Measurements from ENCODE around the gene EDN1.
"Not testable (repeated sequence)": the region's sequence is repeated elsewhere in the genome, so short reads cannot be mapped to it uniquely, and the experiment has no call there.

EDN1 gene

DNA sequence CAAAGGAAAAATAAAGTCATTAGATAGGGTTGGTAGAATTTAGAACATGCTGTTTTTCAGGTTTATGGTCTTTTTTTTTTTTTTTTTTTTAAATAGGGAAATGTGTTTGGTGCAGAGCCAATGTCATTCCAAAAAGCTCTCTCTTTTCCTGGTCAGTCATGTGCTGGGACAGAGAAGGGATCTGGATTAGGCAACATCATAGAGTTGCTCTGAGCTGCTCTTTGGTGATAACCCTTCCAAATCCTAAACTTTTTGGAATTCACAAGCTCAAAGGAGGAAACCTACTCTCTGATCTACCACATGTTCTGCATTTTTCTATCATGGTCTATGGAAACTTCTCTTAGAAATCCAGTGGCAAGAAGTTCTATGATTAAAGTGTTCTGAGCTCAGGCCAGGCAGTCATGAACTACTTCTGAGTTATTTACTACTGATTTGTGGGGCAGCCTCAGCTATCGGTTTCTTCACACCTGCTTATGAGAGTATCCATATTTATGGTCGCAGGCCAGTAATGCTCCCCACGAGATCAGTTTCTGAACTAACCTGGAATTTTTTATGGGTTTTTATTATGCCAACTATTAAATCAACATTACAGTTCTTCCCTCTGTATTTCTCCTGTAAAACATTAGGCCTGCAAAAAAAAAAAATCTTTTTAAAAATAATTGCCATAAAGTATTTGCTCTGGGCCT, 4.8 kb downstream of the EDN1 start:
- no peak for DNase-seq (ENCODE audit: low spot score)

DNA sequence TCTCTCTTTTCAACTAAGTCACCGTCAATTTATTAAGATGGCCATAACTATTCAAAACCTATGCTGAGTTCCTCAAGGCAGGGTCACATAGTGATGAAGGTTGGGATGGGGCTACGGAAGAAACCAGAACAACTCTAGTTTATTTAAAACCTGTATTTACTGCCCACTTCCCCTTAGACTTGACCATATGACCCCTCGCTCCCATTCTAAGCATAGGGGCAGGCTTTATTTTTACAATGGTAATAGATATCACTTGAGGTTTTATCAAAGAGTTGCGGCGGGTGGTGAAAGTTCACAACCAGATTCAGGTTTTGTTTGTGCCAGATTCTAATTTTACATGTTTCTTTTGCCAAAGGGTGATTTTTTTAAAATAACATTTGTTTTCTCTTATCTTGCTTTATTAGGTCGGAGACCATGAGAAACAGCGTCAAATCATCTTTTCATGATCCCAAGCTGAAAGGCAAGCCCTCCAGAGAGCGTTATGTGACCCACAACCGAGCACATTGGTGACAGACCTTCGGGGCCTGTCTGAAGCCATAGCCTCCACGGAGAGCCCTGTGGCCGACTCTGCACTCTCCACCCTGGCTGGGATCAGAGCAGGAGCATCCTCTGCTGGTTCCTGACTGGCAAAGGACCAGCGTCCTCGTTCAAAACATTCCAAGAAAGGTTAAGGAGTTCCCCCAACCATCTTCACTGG, 5.5 kb downstream of the EDN1 start:
- no peak for DNase-seq (ENCODE audit: low spot score)

DNA sequence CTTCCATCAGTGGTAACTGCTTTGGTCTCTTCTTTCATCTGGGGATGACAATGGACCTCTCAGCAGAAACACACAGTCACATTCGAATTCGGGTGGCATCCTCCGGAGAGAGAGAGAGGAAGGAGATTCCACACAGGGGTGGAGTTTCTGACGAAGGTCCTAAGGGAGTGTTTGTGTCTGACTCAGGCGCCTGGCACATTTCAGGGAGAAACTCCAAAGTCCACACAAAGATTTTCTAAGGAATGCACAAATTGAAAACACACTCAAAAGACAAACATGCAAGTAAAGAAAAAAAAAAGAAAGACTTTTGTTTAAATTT, 6.1 kb downstream of the EDN1 start:
- no peak for DNase-seq (ENCODE audit: low spot score)

DNA sequence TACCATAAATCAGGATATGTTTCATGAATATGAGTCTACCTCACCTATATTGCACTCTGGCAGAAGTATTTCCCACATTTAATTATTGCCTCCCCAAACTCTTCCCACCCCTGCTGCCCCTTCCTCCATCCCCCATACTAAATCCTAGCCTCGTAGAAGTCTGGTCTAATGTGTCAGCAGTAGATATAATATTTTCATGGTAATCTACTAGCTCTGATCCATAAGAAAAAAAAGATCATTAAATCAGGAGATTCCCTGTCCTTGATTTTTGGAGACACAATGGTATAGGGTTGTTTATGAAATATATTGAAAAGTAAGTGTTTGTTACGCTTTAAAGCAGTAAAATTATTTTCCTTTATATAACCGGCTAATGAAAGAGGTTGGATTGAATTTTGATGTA, 6.4 kb downstream of the EDN1 start:
- no peak for DNase-seq (ENCODE audit: low spot score)

DNA sequence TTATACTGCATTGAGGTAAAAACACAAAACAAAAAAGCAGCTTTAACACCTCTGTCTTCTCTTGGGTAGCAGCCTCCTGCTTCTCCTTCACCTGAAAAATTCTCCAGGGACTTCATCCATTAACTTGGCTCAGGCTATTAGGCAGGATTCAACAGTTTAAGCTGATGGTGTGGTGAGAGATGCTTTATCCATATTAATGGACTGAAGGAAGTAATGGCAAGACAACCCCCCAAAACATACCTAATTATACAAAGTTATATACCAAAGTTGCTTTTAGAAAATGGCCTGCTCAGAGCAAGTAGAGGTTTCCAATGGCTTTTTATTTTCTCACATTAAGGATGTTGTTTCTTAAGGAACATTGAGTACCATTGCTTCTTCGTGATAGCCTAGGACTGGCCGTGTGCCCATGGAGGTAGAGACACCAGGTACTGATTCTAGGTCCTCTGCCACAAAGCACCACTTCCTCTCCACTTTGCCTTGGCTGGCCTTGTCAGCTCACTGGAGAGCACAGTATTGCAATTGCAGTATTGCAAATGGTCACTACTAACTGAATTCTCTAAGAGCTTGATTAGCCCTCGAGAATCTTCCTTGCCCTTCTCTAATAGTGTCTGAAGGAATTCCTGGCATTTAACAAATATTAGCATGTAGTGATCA, 7.3 kb downstream of the EDN1 start:
- no peak for DNase-seq (ENCODE audit: low spot score)

DNA sequence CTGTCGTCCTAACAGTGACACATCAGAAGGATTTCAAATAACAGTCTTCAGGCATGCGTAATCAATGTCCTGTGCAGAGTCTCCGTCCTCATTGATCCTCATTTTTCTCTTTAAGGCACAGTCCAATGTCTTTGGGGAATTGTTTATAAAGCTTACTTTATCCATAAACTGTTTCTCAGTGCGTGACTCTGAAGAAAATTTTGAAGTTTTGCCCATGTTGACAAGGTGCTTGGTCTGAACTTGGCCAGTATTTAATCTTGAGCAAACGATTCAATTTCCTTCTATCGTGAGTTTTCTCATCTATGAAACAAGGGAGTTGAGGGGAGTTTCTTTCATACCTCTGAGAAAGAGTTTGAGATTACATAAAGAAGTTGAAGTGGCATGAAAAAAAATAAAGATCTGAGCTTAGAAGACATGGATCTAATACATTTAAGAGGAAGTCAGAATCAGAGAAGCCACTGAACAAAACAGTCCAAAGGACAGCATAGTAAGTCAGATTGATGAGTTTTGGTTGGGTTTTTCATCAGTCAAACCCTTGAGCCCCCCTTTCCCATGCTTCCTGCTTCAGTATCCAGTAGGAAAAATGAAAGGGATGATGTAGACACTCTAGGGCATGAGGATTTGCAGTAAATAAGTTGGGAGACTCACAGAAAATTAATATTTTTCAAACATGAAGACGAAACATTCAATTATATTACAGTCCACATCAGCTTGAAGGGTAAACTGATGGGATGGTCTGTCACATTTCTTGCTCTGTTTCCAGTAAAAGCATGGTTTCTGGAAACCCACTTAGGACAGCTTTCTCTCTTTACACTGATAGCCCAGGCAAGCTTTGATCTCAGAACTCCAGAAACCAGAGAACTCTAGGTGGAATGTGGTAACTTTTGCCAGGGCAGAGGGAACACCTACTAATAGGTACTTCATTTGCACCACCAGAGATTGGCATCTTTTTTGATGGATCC, 8.1 kb downstream of the EDN1 start:
- DNase-seq (ENCODE audit: low spot score), result no peak

DNA sequence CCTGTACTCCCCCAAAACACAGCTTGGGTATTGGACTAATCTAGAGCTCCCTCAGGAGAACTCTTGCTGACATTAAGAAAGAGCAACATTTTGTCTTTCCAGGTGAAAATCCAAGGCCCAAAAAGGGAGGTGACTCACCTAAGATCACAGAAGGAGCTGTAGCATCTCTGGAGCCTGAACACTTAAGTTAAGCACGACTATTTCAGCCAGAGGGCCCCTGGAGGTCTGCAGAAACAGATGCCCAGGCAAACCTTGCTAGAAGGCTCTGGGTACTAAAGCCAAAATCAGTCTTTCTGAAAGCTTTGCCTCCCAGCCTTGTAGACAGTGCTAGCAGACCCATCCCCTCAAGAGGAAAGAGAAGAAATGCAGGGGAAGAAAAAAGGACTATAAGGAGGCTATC, 8.8 kb downstream of the EDN1 start:
- DNase-seq (ENCODE audit: low spot score), result no peak

DNA sequence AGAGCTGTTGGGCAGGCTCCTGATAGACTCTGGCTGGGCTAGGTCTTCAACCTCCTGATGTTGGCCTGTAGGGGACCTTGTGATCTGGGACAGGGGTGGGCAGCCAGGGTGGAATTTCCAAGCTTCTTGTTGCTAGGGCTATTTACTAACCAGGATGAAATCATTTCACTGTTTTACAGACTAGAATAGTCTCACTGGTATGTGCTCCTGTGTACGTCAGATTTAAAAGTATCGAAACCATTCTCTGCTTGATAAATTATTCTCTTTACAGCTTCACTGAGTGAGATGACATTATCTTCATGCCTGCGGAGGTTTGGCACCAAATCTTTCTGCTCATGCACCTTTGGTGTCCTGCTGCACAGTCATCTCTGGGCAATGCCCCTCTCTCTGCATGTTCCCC, 10.9 kb downstream of the EDN1 start:
- no peak for DNase-seq (ENCODE audit: low spot score)

DNA sequence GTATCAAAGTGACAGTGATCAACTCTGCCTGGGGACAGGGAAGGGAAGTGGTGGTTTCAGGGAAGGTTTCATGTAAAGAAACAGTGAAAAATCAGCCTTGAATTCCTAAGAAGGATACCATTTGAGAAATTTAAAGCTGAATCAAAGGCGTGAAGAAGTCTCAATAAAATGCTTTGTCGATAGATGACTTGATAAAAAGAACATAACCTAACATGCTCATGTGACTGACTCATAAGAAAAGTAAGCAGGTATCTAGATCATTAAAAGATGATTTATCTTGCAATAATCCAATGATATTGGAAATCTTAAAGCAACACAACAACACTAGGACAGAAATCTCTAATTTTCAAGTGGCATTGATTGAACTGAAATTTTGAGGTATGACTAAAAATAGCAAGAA, 14.3 kb downstream of the EDN1 start:
- no peak for DNase-seq (ENCODE audit: low spot score)

DNA sequence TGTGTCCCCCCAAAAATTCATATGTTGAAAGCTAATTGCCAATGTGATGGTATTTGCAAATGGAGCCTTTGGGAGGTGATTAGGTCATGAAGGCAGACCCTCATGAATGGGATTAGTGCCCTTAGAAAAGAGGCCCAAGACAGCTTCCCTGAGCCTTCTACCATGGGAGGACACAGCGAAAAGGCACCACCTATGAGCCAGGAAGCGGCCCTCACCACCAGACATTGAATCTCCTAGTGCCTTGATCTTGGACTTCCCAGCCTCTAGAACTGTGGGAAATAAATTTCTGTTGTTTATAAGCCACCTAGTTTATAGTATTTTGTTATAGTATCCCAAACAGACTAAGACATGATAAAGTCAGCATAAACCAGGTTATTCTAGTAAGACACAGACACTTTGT, 18.9 kb downstream of the EDN1 start:
- no peak for DNase-seq (ENCODE audit: low spot score)

DNA sequence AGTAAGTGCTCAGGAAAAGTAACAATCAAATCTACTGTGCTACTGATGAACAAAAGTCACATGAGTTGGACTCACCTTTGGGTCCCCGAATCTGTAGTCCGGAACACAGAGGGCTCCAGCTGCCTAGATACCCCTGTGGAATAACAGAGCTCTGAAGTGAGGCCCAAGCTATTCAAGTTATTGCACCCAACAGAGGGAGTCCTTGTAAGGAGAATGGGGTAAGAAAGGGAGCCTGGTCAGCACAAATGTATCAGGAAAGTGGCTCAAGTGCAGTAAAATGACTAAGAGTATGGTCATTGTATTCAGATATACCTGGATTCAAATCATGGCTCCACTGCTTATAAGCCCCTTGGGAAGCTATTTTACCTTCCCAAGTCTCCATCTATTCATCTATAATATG, 20.9 kb downstream of the EDN1 start:
- no peak for DNase-seq (ENCODE audit: low spot score)

DNA sequence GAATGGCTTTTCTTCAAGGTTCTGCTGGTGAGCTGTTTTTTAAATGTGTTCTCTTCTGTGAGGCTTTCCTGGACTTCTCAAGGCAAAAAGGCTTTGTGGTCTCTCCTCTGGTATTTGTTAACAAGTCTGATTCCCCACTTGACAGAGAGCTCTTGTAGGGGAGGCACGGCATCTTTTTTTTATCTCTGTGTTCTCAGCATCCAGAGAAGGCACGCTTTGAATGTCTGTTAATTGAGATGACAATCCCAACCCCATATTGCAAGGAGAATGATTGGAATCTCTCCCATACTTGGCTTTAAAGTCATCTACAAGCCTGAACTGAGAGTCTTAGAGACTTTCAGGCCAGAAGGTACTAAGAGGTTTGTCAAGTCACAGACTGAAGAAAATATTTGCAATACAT, 22.6 kb downstream of the EDN1 start:
- DNase-seq (ENCODE audit: low spot score), result no peak

DNA sequence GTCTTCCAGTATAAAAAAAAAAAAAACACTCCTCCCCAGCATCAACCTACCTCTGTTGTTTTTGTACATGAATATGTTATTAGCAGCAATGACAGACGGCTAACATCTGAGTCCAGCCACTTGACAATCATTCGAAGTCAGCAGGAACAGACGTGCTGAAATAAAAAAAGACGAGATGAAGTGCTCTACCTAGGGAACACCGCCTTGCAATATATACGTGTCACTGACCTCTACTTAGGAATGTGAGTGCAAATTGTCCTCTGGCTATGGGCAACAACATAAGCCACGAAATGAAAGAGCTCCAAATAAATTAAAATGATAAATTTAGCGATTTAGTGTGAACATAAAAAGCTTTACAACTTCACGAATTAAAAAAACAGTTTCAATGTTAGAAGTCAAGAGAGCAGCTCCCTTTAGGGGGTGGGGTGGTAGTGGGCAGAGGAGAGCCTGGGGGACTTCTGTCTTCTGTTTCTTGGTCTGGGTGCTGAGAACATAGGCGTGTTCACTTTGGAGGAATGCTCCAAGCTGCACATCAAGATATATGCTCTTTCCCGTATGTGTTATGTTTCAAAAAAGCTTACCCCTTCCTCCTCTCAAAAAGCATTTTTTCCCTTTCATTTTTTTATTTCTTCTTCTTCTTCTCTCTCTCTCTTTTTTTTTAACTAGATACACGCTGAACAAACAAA, 23.3 kb downstream of the EDN1 start:
- DNase-seq (ENCODE audit: low spot score), result no peak

DNA sequence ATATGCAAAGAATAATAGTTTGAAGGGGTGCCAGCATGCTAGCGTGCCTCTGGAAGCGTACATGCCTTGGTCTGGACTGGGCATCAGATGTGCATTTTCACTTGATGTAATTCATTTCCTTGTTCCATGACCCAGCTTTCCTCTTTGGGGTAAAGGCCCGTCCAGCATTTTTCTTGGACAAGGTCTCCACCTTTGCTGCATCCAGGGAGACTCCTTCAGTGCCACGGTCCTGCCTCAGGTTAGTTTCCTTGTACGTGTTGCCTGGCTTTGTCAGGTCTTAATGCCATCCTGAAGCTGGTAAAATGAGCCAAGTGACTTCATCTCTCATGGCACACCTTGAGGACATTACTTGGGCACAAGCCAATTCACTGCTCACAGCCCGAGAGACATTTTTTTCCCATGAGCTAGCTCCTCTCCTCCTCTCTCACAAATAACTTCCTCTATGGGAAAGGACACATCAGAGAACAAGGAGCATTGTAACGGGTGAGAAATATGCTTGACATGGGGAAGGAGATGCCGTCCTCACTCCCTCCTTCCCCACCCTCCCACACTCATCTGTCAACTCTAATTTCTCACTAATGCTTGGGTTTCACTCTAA, 23.9 kb downstream of the EDN1 start:
- DNase-seq (ENCODE audit: low spot score), result no peak

DNA sequence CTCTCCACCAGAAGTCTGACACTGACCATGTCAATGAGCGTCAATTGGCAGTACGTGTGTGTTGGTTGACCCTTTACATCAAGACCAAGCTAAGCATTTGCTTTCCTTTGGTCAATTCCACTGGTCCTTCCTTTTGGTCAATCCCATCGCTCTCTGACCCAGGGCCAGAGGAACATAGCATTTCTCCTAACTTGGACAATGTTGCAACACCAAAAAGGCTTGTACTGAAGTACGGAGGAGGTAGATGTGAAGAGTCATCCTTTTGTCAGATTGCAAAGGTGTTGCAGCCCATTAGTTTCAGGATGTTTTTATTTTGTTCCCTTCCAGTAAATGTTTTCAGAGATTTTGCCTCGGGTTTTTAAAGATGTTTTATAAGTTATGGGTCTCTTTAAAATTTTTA, 24.6 kb downstream of the EDN1 start:
- DNase-seq (ENCODE audit: low spot score), result no peak

DNA sequence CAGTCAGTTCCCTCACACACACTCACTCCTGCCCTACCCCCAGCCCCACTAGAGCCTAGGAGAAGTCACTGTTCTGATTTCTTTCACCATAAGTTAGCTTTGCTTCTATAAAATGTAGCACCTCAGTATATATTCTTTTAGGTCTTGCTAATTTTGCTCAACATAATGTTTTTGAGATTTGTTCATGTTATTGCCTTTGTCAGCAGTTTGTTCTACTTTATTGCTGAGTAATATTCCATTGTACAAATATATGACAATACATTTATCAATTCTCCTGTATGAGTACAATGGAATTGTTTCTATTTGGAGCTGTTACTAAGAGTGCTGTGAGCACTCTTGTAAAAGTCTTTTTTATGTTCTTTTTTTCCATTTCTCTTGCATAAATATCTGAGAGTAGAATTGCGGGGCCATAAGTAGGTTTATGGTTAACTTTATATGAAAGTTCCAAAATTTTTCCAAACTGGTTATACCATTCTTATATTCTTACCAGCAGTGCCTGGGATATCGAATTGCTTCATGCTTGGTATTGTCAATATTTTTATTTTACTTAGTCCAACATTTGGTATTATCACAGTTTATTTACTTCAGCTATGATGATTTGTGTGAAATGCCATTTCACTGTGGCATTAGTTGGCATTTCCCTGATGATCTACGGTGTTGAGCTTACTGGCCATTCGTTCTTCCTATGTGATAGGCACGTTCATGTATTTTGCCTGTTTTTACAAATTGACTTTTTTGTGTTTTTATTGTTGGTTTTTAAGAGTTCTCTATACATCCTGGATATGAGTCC, 25.3 kb downstream of the EDN1 start:
- no peak for DNase-seq (ENCODE audit: low spot score)

DNA sequence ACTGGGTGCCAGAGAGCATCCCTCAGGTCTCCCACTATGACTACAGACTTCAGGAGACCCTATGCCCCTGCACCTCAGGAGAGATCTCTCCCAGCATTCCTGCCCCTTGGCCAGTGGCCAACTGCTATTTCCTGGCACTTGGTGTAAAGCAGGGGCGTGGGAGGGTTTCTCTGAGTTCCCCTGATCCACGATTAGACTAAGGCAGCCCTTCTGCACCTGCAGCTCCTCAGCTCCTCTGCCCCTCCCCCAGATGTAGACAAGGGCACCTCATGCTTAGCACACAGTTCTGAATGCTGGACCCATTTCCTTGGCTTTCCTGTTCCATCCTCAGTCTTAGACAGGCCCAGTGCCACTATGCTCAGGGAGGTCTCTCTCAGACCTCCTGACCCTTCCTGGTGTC, 28.6 kb downstream of the EDN1 start:
- DNase-seq (ENCODE audit: low spot score), result no peak

DNA sequence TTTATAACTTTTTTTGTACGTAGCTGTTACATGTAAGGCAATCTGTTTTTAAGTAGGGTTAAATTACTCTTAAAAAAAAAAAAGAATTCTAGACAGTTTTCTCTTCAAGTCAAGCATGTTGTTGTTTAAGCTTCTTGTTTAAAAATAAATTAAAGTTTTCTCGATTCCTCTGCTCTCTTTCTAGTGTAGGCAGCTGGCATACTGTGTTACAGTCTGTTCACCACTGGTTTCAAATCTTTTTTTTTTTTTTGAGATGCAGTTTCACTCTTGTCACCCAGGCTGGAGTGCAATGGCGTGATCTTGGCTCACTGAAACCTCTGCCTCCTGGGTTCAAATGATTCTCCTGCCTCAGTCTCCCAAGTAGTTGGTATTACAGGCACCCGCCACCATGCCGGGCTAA, 29.9 kb downstream of the EDN1 start:
- DNase-seq (ENCODE audit: low spot score), result not testable (repeated sequence)

DNA sequence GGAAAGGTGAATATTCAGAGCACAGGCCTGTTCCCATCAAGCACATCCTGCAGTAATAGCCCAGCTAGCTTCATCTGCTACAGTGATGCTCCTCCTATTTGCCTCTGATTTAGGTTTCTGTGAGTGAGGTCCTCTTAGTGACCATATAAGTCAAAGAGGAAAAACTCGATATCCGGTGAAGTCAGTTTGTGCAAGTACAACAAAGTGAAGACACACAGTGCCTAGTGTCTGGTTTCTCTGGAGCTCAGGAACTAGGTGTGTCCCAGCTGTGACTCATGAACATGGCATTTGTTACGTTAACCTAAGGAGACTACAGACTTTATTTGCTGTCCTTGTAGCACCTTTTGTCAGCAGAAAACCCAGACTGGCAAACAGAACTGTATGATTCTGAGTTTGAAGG, 33.9 kb downstream of the EDN1 start:
- no peak for DNase-seq (ENCODE audit: low spot score)

DNA sequence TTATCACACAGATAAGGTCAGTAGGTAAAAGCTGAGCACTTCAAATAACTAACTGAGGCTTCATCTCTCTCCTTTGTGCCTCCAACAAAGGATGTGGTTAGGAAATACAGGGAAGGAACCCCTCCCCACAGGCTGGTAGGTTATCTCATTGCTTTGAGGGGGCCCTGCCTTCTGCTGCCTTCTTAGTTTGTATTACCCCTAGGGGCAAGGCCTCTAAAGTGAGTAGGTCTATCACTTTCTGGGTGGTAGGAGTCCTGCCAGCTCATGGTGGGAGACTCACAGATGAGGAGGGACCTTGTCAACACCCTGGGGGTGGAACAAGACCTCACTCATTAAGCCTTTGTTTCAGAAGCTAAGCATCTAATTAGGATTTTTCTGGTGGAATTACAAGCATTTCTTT, 34.6 kb downstream of the EDN1 start:
- no peak for DNase-seq (ENCODE audit: low spot score)

DNA sequence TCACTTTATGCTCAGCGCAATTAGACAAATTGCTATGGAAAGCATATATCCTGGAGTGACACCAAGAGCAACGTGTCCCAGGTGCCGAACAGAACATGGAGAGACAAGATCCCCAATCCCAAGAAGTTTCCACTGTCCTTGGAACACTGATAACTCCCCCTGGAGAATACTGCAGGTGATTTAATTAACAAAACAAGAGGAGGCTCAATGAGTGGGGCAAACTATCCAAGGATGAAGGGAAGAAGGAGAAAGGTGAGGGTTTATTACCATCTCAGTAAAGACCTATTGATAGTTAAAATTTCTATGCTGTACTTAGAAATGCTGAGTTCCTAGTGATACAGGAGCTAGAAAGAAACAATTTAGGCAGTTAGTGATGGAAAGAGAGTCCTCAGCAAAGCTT, 35.7 kb downstream of the EDN1 start:
- no peak for DNase-seq (ENCODE audit: low spot score)
